Measurements from ENCODE around the gene NGEF.
"Not testable (repeated sequence)": the region's sequence is repeated elsewhere in the genome, so short reads cannot be mapped to it uniquely, and the experiment has no call there.

NGEF gene

DNA sequence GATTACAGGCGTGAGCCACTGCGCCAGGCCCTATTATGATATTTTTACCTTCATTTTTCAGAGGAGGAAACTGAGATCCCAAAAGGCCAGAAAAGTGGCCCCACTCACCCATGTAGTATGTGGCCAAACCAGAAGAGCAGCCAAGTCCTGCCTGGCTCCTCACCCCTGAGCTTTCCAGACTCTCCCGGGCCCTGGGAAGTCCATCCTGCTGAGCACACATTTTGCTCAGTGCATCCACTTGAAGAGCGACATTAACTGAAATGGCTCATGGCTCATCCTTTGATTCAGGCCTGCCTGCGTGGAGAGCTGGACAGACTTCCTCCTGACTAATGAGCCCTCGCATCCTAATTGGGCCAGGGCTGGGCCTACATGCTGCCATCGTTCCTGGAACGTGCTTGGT is 9.5 kb upstream of the NGEF start:
- Mint-ChIP-seq H3K27ac (no peak overlapping the region), H3K27me3 (peaks cover 5% of the 10 kb centered on the region), H3K4me3 (no peak overlapping the region), H3K9me3 (no peaks in the 10 kb centered on the region), H3K4me1 (ENCODE audit: low read depth) (no peaks in the 10 kb centered on the region), H3K36me3 (ENCODE audit: low read depth) (no peaks in the 10 kb centered on the region)
- intact Hi-C loops (cut with micrococcal nuclease) = no loop called here

DNA sequence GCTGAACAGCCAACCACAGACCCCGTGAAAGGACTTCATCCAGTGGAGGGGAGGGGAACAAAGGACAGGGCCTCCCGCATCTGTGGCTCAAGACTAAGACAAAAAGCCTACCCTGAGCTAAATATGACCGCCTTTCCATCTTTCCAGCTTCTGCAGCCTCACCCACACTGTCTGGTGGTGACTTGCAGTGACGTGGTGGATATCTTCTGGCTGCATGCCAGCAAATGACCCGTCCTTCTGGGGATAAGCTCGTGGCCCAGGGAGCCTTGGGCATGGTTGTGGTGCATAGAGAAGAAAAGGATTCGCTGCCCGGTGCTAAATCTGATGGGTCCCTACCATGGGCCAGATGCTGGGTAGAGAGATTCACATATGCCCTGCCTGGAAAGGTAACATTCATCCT is 8.7 kb upstream of the NGEF start:
- Mint-ChIP-seq H3K4me3 (no peak overlapping the region), H3K36me3 (ENCODE audit: low read depth) (no peaks in the 10 kb centered on the region), H3K27me3 (peaks cover 3% of the 10 kb centered on the region), H3K27ac (no peak overlapping the region), H3K9me3 (no peaks in the 10 kb centered on the region), H3K4me1 (ENCODE audit: low read depth) (no peaks in the 10 kb centered on the region)
- intact Hi-C loops (cut with micrococcal nuclease) = no loop called here

DNA sequence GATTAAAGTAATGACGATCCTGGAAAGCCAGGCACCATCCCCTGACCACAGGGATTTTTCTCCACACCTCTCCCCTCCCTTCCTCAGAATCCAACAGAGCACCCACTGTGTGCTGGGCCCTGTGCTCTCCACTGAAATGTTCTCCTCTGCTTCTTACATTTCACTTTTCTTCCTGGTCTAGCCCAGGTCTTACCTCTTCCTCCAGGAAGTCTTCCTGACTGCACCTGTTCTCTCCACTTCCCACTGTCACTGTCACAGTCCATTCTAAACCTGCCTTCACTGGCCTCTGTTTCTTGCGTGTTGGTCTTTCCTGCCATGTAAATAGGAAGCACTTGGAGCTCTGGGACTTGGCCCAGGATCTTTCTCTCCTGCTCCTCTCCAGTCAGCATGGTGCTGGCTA is 7.4 kb upstream of the NGEF start:
- no peaks in the 10 kb centered on the region for H3K36me3 Mint-ChIP-seq (ENCODE audit: low read depth)
- no peak overlapping the region for H3K4me3 Mint-ChIP-seq
- peaks cover 3% of the 10 kb centered on the region for H3K9me3 Mint-ChIP-seq
- intact Hi-C loops (cut with micrococcal nuclease) = no loop called here
- H3K4me1 Mint-ChIP-seq (ENCODE audit: low read depth) = no peaks in the 10 kb centered on the region
- no peak overlapping the region for H3K27ac Mint-ChIP-seq
- H3K27me3 Mint-ChIP-seq = peaks cover 5% of the 10 kb centered on the region

DNA sequence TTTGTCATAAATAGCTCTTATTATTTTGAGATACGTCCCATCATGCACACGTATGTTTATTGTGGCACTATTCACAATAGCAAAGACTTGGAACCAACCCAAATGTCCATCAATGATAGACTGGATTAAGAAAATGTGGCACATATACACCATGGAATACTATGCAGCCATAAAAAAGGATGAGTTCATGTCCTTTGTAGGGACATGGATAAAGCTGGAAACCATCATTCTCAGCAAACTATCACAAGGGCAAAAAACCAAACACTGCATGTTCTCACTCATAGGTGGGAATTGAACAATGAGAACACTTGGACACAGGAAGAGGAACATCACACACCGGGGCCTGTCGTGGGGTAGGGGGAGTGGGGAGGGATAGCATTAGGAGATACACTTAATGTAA is 6.6 kb upstream of the NGEF start:
- H3K36me3 Mint-ChIP-seq (ENCODE audit: low read depth); H3K27me3 Mint-ChIP-seq; intact Hi-C loops (cut with micrococcal nuclease); H3K27ac Mint-ChIP-seq; H3K4me1 Mint-ChIP-seq (ENCODE audit: low read depth); H3K4me3 Mint-ChIP-seq: not testable (repeated sequence)
- peaks cover 11% of the 10 kb centered on the region for H3K9me3 Mint-ChIP-seq

DNA sequence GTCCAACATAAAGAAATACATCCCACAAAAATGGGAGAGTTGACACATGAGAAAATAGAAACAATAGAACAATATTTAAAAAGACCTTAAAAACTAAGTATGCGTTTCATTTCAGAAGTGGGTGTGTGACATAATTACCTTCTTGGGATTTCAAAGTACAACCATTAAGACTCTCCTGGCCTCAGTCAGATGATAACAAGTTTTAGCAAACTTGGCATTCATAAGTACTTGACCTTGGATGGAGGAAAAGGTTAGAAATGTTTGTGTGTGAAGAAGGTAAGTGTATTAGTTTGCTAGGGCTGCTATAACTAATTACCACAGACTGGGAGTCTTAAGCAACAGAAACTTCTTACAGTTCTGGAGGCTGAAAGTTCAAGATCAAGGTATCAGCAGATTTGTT is 4.9 kb upstream of the NGEF start:
- Mint-ChIP-seq H3K4me1 (ENCODE audit: low read depth) (no peaks in the 10 kb centered on the region), H3K4me3 (no peak overlapping the region), H3K9me3 (peaks cover 11% of the 10 kb centered on the region), H3K36me3 (ENCODE audit: low read depth) (no peaks in the 10 kb centered on the region), H3K27ac (no peak overlapping the region), H3K27me3 (peaks cover 5% of the 10 kb centered on the region)
- intact Hi-C loops (cut with micrococcal nuclease) = no loop called here

DNA sequence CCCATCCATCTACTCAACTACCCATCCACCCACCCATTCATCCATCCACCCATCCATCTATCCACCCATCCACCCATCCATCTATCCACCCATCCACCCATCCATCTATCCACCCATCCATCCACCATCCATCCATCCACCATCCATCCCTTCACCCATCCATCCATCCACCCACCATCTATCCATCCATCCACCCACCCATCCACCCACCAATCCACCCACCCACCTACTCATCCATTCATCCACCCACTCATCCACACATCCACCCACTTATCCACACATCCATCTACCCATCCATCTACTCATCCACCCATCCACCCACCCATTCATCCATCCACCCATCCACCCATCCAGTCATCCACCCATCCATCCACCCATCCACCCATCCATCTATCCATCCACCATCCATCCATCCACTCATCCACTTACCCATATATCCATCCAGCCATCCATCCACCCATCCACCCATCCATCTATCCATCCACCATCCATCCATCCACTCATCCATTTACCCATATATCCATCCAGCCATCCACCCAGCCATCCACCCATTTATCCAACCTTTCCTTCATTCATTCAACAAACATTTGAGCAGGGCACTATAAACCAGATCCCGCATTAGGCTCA is 2.1 kb upstream of the NGEF start:
- Mint-ChIP-seq H3K4me1 (ENCODE audit: low read depth) (peaks cover 18% of the 10 kb centered on the region), H3K9me3 (peaks cover 11% of the 10 kb centered on the region), H3K27me3 (peaks cover 9% of the 10 kb centered on the region), H3K36me3 (ENCODE audit: low read depth) (no peaks in the 10 kb centered on the region), H3K4me3 (no peak overlapping the region), H3K27ac (no peak overlapping the region)
- intact Hi-C loops (cut with micrococcal nuclease) = no loop called here

DNA sequence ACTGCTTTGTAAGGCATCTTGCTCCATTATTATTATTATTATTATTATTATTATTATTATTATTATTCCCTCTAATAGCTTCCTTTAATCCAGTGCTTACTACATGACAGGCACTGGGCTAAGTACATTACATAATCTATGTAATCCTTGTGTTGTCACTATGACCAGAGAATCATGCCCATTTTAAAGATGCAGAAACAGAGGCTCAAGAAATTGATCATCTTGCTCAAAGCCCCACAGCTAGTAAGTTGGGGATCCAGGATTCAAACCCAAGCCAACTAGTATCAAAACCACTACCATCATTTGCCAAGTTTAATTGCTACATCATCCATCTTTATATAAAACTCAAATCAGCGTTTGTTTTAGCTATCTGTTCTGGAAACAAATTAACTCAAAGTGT is 594 bp upstream of the NGEF start:
- no peaks in the 10 kb centered on the region for H3K36me3 Mint-ChIP-seq (ENCODE audit: low read depth)
- H3K4me1 Mint-ChIP-seq (ENCODE audit: low read depth) = peaks cover 18% of the 10 kb centered on the region
- intact Hi-C loops (cut with micrococcal nuclease) = no loop called here
- peaks cover 11% of the 10 kb centered on the region for H3K9me3 Mint-ChIP-seq
- H3K27ac Mint-ChIP-seq = no peak overlapping the region
- no peak overlapping the region for H3K4me3 Mint-ChIP-seq
- peaks cover 11% of the 10 kb centered on the region for H3K27me3 Mint-ChIP-seq

DNA sequence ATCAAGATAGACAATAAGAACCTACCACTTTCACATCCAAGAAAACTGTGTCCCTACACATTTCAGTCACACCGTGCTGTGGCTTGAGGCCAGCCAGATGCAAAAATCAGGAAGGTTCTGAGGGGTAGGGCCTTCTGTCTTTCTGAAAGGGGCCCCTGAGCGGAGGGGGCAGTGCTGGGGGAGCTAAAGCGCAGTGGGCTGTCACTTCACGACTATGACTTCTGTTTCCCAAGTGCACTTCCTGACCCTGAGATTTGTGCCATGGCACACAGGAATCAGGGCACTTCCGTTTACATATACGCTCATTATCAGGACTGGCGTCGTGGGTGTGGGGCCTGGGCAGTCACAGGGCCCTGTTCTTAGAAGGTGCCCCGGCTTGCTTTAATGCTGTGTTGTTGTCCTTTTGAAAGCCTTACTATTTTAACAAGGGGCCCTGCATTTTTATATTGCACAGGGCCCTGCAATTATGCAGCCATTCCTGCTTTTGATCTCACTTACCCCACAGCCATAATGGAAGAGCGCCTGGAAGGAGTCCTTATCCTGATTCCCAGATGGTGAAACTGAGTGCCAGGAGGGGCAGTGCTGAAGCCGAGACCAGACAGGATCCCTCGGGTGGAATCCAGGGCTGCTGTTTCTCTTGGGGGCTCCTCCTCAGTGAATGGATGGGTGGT is 620 bp downstream of the NGEF start:
- Mint-ChIP-seq H3K9me3 (peaks cover 11% of the 10 kb centered on the region), H3K36me3 (ENCODE audit: low read depth) (no peaks in the 10 kb centered on the region), H3K27ac (peak overlapping the region; percentile 56), H3K4me1 (ENCODE audit: low read depth) (peaks cover 18% of the 10 kb centered on the region), H3K27me3 (peaks cover 13% of the 10 kb centered on the region), H3K4me3 (no peak overlapping the region)
- intact Hi-C loops (cut with micrococcal nuclease) = no loop called here

DNA sequence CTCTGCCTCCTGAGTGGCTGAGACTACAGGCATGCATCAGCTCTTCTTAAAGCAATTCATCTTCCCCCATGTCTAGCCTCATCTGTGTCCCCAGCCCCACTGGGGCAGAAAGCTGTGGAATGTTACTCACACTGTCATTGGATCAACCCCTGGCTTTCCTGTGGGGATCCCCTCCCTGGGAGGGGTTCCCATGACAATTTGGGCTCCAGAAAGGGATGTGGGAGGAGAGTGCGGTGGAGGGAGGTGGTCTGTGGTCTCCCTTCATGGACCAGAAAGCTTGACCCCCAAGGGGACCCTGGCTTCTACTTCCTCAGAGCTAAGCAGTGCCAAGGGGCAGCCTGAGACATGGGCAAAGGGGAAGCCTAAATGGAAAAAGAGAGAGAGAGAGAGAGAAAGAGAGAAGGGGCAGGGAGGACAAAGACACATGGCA is 1.3 kb downstream of the NGEF start:
- H3K4me3 Mint-ChIP-seq = no peak overlapping the region
- H3K9me3 Mint-ChIP-seq = peaks cover 11% of the 10 kb centered on the region
- H3K4me1 Mint-ChIP-seq (ENCODE audit: low read depth) = peaks cover 18% of the 10 kb centered on the region
- intact Hi-C loops (cut with micrococcal nuclease) = no loop called here
- no peaks in the 10 kb centered on the region for H3K36me3 Mint-ChIP-seq (ENCODE audit: low read depth)
- H3K27ac Mint-ChIP-seq = peak overlapping the region; percentile 56
- H3K27me3 Mint-ChIP-seq = peaks cover 13% of the 10 kb centered on the region

DNA sequence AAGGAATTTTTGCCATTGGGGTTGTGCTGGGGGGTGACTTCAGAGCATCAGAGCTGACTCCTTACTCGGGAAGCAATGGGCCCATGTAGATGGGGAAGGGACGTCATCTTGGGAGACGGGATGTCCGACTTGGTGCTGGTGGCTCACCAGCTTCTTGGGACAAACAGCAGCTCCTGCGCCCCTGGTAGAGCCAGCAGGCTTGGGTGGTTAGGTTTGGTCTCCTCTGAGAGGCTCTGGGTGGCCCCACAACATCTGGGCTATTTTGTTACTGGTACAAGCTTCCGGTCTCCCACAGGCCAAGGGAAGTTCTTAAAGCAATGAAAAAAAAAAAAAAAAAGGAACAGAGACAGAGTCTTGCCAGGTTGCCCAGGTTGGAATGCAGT is 1.8 kb downstream of the NGEF start:
- H3K36me3 Mint-ChIP-seq (ENCODE audit: low read depth) = no peaks in the 10 kb centered on the region
- peaks cover 12% of the 10 kb centered on the region for H3K27me3 Mint-ChIP-seq
- intact Hi-C loops (cut with micrococcal nuclease) = no loop called here
- peaks cover 11% of the 10 kb centered on the region for H3K9me3 Mint-ChIP-seq
- H3K27ac Mint-ChIP-seq = no peak overlapping the region
- H3K4me3 Mint-ChIP-seq = no peak overlapping the region
- peaks cover 18% of the 10 kb centered on the region for H3K4me1 Mint-ChIP-seq (ENCODE audit: low read depth)

DNA sequence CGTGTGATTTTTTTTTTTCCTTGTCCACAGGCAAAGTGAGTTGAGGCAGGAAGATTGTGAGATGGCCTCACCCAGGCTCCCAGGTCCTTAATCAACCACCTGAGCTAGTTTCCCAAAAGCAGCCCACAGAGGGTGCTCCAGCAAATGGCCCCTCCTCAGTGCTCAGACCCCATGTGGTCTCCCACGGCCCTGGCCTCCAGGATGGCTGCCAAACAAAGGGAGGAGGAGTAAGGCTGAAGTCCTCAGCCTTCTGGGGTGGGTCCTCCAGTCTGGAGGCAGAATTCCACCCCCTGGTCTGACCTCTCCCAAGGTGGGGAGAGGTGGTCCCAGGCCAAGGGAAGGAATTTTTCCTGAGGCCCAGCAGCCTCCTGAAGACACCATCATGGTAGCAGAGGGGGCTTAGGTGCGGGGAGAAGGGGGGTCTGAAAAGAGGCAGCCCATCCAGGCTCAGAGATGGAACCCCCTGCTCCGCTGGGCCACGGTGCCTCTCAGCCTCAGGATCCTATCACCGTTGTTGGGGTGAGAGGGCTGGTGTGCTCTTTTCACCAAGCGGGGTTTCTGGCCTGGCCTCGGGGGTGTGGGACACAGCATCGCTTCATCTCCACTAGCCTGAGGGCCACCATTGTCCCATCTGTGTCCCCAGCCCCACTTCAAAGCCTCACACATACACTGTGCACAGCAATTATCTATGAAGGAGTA is 2.3 kb downstream of the NGEF start:
- H3K36me3 Mint-ChIP-seq (ENCODE audit: low read depth) = no peaks in the 10 kb centered on the region
- no peak overlapping the region for H3K4me3 Mint-ChIP-seq
- peaks cover 10% of the 10 kb centered on the region for H3K9me3 Mint-ChIP-seq
- peaks cover 18% of the 10 kb centered on the region for H3K4me1 Mint-ChIP-seq (ENCODE audit: low read depth)
- H3K27me3 Mint-ChIP-seq = peaks cover 17% of the 10 kb centered on the region
- intact Hi-C loops (cut with micrococcal nuclease) = no loop called here
- no peak overlapping the region for H3K27ac Mint-ChIP-seq

DNA sequence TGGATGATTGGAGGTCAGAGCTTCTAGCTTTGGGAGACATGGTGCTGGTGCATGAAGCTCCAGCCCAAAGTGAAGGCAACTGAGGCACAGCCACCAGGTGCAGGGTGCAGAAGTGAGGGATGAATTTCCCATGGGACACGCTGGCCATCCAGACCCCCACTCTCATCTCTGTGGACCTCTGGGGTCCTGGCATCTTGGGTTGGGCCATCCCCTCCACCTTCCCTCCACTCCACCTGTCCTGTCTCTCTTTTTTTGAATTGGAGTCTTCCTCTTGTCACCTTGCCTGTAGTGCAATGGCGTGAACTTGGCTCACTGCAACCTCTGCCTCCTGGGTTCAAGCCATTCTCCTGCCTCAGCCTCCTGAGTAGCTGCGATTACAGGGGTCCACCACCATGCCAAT is 3.4 kb downstream of the NGEF start:
- no peaks in the 10 kb centered on the region for H3K36me3 Mint-ChIP-seq (ENCODE audit: low read depth)
- peaks cover 18% of the 10 kb centered on the region for H3K4me1 Mint-ChIP-seq (ENCODE audit: low read depth)
- H3K27ac Mint-ChIP-seq = no peak overlapping the region
- H3K4me3 Mint-ChIP-seq = no peak overlapping the region
- peaks cover 26% of the 10 kb centered on the region for H3K27me3 Mint-ChIP-seq
- no peaks in the 10 kb centered on the region for H3K9me3 Mint-ChIP-seq
- intact Hi-C loops (cut with micrococcal nuclease) = no loop called here

DNA sequence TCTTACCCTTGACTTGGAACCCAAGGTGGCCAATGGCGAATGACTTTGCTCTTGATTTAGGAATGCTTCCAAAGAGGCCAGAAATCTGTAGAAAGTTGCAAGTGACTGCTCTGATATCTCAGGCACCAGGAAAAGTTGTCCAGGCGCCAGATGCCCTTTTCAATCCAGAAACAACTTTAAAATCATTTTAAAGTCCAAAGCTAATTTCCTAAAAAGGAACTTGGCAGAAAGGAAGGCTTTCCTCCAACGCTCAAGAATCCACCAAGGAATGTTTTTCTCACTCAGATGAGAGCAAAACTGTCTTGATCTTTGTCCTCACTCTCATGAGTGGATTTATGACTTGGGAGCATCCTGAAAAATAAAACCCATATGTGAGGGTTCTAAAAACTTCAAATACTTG is 5.3 kb downstream of the NGEF start:
- no peaks in the 10 kb centered on the region for H3K9me3 Mint-ChIP-seq
- intact Hi-C loops (cut with micrococcal nuclease) = no loop called here
- no peaks in the 10 kb centered on the region for H3K36me3 Mint-ChIP-seq (ENCODE audit: low read depth)
- H3K4me1 Mint-ChIP-seq (ENCODE audit: low read depth) = peaks cover 18% of the 10 kb centered on the region
- peaks cover 37% of the 10 kb centered on the region for H3K27me3 Mint-ChIP-seq
- H3K27ac Mint-ChIP-seq = no peak overlapping the region
- no peak overlapping the region for H3K4me3 Mint-ChIP-seq

DNA sequence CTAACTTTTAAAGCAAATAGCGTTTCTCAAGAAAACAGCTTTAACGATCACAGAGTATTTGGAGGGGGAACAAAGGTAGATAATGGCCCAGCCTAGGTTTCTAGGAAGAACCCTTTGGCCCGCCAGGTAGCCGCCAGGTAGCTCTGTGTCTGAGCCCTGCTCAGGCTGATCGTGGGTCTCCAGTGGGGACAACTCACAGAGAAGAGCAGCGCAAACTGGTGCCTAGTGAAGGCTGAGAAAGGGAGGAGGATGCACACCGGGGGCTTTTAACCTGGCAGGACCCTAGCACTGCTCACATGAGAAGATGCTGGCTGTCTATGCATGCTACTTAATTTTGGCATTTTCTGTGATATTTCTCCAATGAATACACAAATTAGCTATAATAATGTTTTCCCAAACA is 5.8 kb downstream of the NGEF start:
- intact Hi-C loops (cut with micrococcal nuclease) = no loop called here
- Mint-ChIP-seq H3K36me3 (ENCODE audit: low read depth) (no peaks in the 10 kb centered on the region), H3K27me3 (peaks cover 37% of the 10 kb centered on the region), H3K4me1 (ENCODE audit: low read depth) (peaks cover 14% of the 10 kb centered on the region), H3K27ac (no peak overlapping the region), H3K4me3 (no peak overlapping the region), H3K9me3 (no peaks in the 10 kb centered on the region)

Measured in dendritic cell treated with granulocyte-macrophage colony-stimulating factor and Interleukin-4, amounts not matched to agents 40 ng/mL and 50 ng/mL, for 4 days (primary cell).